Fibroblast of lung (primary cell): ENCODE measurements around the gene TUBD1. TPM values are rescaled to one million over a fixed set of nuclear protein-coding genes. Genes with fewer than 3 reads are reported as not detected.
A peak's percentile ranks its signal among the peaks of the same experiment; 100 is the strongest.
"Not testable (repeated sequence)": the region's sequence is repeated elsewhere in the genome, so short reads cannot be mapped to it uniquely, and the experiment has no call there.

Source experiments
- DNase-seq, 2 donors: peaks; one replicate each; pipeline versions ENCODE4 v3.0.0 to v3.0.0-alpha.2; 2010; ENCODE audit warnings: low read depth in 2 of 2
- H2AFZ ChIP-seq: 2 replicates; pipeline ENCODE4 v1.5.1; 2012; ENCODE audit warnings: low read length, control low read depth, inconsistent platforms
- H3K27ac ChIP-seq: 2 replicates; pipeline ENCODE4 v1.5.1; 2011; ENCODE audit warnings: low read length, control low read depth; ENCODE audit not compliant: insufficient read depth
- H3K27me3 ChIP-seq: 2 replicates; pipeline ENCODE4 v1.5.1; 2011; ENCODE audit warnings: mild to moderate bottlenecking, low read length; ENCODE audit not compliant: control insufficient read depth, insufficient read depth
- H3K36me3 ChIP-seq: 2 replicates; pipeline ENCODE4 v1.5.1; 2011; ENCODE audit warnings: low read length; ENCODE audit not compliant: control insufficient read depth, insufficient read depth
- H3K4me1 ChIP-seq: 2 replicates; pipeline ENCODE4 v1.5.1; 2011; ENCODE audit warnings: low read length; ENCODE audit not compliant: control insufficient read depth, insufficient read depth; ENCODE audit errors: extremely low read depth
- H3K4me2 ChIP-seq: 2 replicates; pipeline ENCODE4 v1.5.1; 2011; ENCODE audit warnings: low read length, control low read depth; ENCODE audit not compliant: insufficient read depth; ENCODE audit errors: extremely low read depth
- H3K4me3 ChIP-seq, 4 experiments: fragments of 200-600 bp in 1 of 4; sonication (generic) in 1 of 4; replicated peaks in 1 of 4; 2 replicates each; pipeline ENCODE4 v1.5.1; 2011 to 2016; ENCODE audit warnings: low read length in 4 of 4, low read depth in 3 of 4, mild to moderate bottlenecking in 3 of 4, control low read depth in 2 of 4, inconsistent platforms in 1 of 4, mixed read lengths in 1 of 4; ENCODE audit not compliant: insufficient read depth in 1 of 4; ENCODE audit errors: control extremely low read depth in 1 of 4
- H3K79me2 ChIP-seq: 2 replicates; pipeline ENCODE4 v1.5.1; 2012; ENCODE audit warnings: mild to moderate bottlenecking, low read length, inconsistent platforms; ENCODE audit not compliant: control insufficient read depth, insufficient read depth
- H3K9ac ChIP-seq: 2 replicates; pipeline ENCODE4 v1.5.1; 2011; ENCODE audit warnings: mild to moderate bottlenecking, low read length, control low read depth; ENCODE audit not compliant: insufficient read depth
- H3K9me3 ChIP-seq: 2 replicates; pipeline ENCODE4 v1.5.1; 2012; ENCODE audit warnings: low read depth, low read length; ENCODE audit not compliant: control insufficient read depth, insufficient read depth
- H4K20me1 ChIP-seq: 2 replicates; pipeline ENCODE4 v1.5.1; 2011; ENCODE audit warnings: low read length; ENCODE audit not compliant: control insufficient read depth, insufficient read depth; ENCODE audit errors: extremely low read depth
- EZH2 ChIP-seq: IDR thresholded peaks from 2 replicates; pipeline ENCODE4 v1.5.1; 2012; ENCODE audit warnings: low read length, control low read depth, mild to moderate bottlenecking; ENCODE audit errors: missing control alignments
- polyA plus RNA-seq, 2 donors: library from polyadenylated mRNA; depleted of rRNA in 1 of 2; stranded (reverse) in 1 of 2; unstranded in 1 of 2; fragments of >200 nt; gene quantifications; 2 replicates each; pipeline ENCODE4 v1.2.1, GENCODE V29; 2011 to 2012; ENCODE audit warnings: missing spikeins in 1 of 2
- total RNA-seq: library from RNA; depleted of rRNA; stranded (reverse); fragments of >200 nt; gene quantifications from 2 replicates; pipeline ENCODE4 v1.2.1, GENCODE V29; 2014
- TF ChIP-seq, protein P1 (sequence below), 2 donors: IDR thresholded peaks in 1 of 2; conservative IDR thresholded peaks in 1 of 2; 1 replicate in 1 of 2; 2 replicates in 1 of 2; pipeline ENCODE4 v1.5.1; 2011 to 2012; ENCODE audit warnings: low read length in 2 of 2, control low read depth in 1 of 2, inconsistent platforms in 1 of 2, low read depth in 1 of 2, mild to moderate bottlenecking in 1 of 2

Gene TUBD1
- total and polyA plus RNA-seq, 2 donors (not counting 1 experiment from before 2014, with no cell fraction given), result 3.6 to 5.6 TPM

GRCh38 chr17:59853168-59853918 lies 39.4 kb downstream of the TUBD1 start:
- TF ChIP-seq EZH2, result no peak
- TF ChIP-seq, protein P1, sequence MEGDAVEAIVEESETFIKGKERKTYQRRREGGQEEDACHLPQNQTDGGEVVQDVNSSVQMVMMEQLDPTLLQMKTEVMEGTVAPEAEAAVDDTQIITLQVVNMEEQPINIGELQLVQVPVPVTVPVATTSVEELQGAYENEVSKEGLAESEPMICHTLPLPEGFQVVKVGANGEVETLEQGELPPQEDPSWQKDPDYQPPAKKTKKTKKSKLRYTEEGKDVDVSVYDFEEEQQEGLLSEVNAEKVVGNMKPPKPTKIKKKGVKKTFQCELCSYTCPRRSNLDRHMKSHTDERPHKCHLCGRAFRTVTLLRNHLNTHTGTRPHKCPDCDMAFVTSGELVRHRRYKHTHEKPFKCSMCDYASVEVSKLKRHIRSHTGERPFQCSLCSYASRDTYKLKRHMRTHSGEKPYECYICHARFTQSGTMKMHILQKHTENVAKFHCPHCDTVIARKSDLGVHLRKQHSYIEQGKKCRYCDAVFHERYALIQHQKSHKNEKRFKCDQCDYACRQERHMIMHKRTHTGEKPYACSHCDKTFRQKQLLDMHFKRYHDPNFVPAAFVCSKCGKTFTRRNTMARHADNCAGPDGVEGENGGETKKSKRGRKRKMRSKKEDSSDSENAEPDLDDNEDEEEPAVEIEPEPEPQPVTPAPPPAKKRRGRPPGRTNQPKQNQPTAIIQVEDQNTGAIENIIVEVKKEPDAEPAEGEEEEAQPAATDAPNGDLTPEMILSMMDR (conservative IDR thresholded peaks at IDR 0.05 in 1 of 2, IDR thresholded peaks at IDR 0.05 in 1 of 2; ENCODE audit: low read depth in 1 of 2, low read length in 2 of 2), result peak in 1 of 2 donors; percentile 54

GRCh38 chr17:59852847-59853167 lies 39.9 kb downstream of the TUBD1 start:
- peak overlapping the region; percentile 48 for H3K9ac ChIP-seq
- not testable (repeated sequence) for H3K4me3 ChIP-seq, DNase-seq, H3K9me3 ChIP-seq, H4K20me1 ChIP-seq, H2AFZ ChIP-seq, H3K4me2 ChIP-seq, H3K79me2 ChIP-seq, H3K36me3 ChIP-seq, H3K27me3 ChIP-seq
- H3K27ac ChIP-seq, result peak overlapping the region; percentile 83
- peaks cover 12% of the 10 kb centered on the region for H3K4me1 ChIP-seq

More at GRCh38 chr17:59853168-59853918, 39.4 kb downstream of the TUBD1 start:
- no peak overlapping the region for H2AFZ ChIP-seq
- DNase-seq, result peak; percentile 96 to 98
- H4K20me1 ChIP-seq, result no peaks in the 10 kb centered on the region
- H3K27ac ChIP-seq, result peak overlapping the region; percentile 83
- no peak overlapping the region for H3K9ac ChIP-seq
- no peak overlapping the region for H3K4me2 ChIP-seq
- no peaks in the 10 kb centered on the region for H3K36me3 ChIP-seq
- H3K4me3 ChIP-seq, result no peak overlapping the region
- H3K79me2 ChIP-seq, result no peaks in the 10 kb centered on the region
- no peaks in the 10 kb centered on the region for H3K27me3 ChIP-seq
- H3K9me3 ChIP-seq, result no peaks in the 10 kb centered on the region
- H3K4me1 ChIP-seq, result peaks cover 12% of the 10 kb centered on the region

DNA sequence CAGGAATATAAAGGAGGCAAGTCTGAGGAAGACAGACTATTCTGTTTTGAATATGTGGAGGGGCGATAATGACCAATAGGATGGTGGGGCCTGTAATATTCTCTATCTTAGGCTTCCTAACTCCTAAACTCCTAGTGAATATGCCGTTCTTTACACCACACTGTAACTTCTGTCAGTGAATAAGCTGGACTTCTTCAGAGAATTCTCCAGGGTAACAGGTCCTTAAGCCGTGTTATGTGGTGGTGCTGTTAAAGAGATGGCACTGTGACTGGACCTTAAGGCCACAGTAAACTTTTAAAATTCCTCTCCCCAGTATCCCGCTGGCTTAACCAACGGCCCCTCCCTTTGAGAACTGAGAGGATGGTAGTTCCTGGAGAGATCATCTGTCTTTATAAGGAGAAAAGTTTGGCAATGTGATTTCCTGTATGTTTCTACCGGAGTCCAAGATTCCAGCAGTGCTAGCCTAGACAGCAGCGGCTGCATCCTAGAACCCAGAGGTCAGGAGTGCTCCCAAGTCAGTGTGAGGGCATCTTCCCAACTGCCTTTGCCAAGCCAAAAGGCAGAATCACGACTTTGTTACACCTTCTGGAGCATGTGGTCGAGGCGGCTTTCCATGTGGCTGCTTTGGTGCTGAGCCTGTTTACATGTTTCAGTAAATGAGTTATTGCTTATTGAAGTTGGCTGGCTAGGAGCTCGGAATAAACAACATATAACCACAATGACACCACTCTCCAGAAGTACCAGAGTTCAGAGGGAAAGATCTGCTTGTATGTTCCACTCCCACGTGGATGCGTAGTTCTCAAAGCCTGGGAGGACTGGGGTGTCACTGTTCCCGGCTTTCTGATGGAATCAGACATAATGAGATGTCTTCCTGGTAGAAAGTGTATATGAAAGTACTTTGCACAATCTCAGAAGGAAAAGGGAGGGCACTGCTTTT lies 41.0 kb downstream of the TUBD1 start:
- no peak overlapping the region for H3K4me3 ChIP-seq
- no peaks in the 10 kb centered on the region for H3K9me3 ChIP-seq
- H2AFZ ChIP-seq, result no peak overlapping the region
- H3K79me2 ChIP-seq, result no peaks in the 10 kb centered on the region
- peak overlapping the region; percentile 83 for H3K27ac ChIP-seq
- H3K9ac ChIP-seq, result peak overlapping the region; percentile 33
- no peaks in the 10 kb centered on the region for H3K27me3 ChIP-seq
- H3K4me1 ChIP-seq, result peaks cover 16% of the 10 kb centered on the region
- DNase-seq, result peak; percentile 88 to 100
- no peaks in the 10 kb centered on the region for H3K36me3 ChIP-seq
- H4K20me1 ChIP-seq, result no peaks in the 10 kb centered on the region
- TF ChIP-seq, protein P1 (conservative IDR thresholded peaks at IDR 0.05 in 1 of 2, IDR thresholded peaks at IDR 0.05 in 1 of 2; ENCODE audit: low read depth in 1 of 2, low read length in 2 of 2), result no peak
- TF ChIP-seq EZH2, result no peak
- peak overlapping the region; percentile 42 for H3K4me2 ChIP-seq

DNA sequence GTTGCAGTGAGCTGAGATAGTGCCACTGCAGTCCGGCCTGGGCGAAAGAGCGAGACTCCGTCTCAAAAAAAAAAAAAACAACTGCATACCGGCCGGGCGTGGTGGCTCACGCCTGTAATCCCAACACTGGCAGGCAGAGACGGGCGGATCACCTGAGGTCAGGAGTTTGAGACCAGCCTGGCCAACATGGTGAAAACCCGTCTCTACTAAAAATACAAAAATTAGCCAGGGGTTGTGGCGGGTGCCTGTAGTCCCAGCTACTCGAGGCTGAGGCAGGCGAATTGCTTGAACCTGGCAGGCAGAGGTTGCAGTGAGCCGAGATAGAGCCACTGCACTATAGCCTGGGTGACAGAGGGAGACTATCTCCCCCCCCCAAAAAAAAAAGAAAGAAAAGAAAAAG lies 42.4 kb downstream of the TUBD1 start:
- not testable (repeated sequence) for H4K20me1 ChIP-seq, H3K9me3 ChIP-seq, DNase-seq, H3K36me3 ChIP-seq, H3K4me3 ChIP-seq, H2AFZ ChIP-seq, H3K79me2 ChIP-seq, H3K27ac ChIP-seq, H3K9ac ChIP-seq, H3K27me3 ChIP-seq, H3K4me2 ChIP-seq
- peaks cover 22% of the 10 kb centered on the region for H3K4me1 ChIP-seq
